Neuron (in vitro differentiated cells): ENCODE measurements around the gene CCDC91.
"Not testable (repeated sequence)": the region's sequence is repeated elsewhere in the genome, so short reads cannot be mapped to it uniquely, and the experiment has no call there.

Source experiments
- H2AFZ ChIP-seq: one replicate; pipeline ENCODE4 v1.6.1; 2013; ENCODE audit warnings: low read depth, mild to moderate bottlenecking, inconsistent platforms, low read length, moderate library complexity
- H3K27me3 ChIP-seq: one replicate; pipeline ENCODE4 v1.6.1; 2013; ENCODE audit warnings: low read length; ENCODE audit not compliant: insufficient read depth
- H3K36me3 ChIP-seq: one replicate; pipeline ENCODE4 v1.6.1; 2013; ENCODE audit warnings: low read length; ENCODE audit not compliant: insufficient read depth
- H3K4me1 ChIP-seq: one replicate; pipeline ENCODE4 v1.6.1; 2013; ENCODE audit warnings: low read length; ENCODE audit not compliant: insufficient read depth
- H3K4me3 ChIP-seq: 2 replicates; pipeline ENCODE4 v1.5.1; 2013; ENCODE audit warnings: mild to moderate bottlenecking, low read length, moderate library complexity
- H3K9me3 ChIP-seq: one replicate; pipeline ENCODE4 v1.6.1; 2013; ENCODE audit warnings: low read length

CCDC91 gene

GRCh38 chr12:28330232-28330631 is 140.0 kb downstream of the CCDC91 start:
- not testable (repeated sequence) for H2AFZ ChIP-seq, H3K9me3 ChIP-seq, H3K4me1 ChIP-seq, H3K4me3 ChIP-seq, H3K36me3 ChIP-seq, H3K27me3 ChIP-seq

DNA sequence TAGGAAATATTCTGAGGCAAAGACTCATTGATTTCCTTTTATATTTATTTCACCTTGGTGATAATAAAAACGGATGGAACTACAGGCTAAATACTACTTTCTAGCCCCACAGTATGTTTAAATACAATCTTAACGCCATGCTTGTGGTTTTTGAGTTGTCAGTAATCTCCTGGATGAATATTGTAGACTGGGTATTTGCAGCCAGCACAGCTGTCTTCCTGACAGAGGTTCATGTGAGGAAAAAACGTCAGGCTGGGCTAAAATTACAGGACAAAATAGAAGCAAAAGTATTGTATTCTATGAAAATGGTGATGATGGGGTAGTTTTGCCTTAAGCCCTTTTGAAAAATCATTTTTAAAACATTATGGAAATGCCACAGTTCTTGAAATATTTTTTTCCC is 140.9 kb downstream of the CCDC91 start:
- Histone ChIP-seq H3K27me3 (no peaks in the 10 kb centered on the region), H3K36me3 (no peaks in the 10 kb centered on the region), H3K4me1 (no peaks in the 10 kb centered on the region), H3K4me3 (no peak overlapping the region), H3K9me3 (no peaks in the 10 kb centered on the region), H2AFZ (no peak overlapping the region)

GRCh38 chr12:28340261-28341045 is 150.2 kb downstream of the CCDC91 start:
- H3K27me3 ChIP-seq = no peaks in the 10 kb centered on the region
- H3K4me1 ChIP-seq = no peaks in the 10 kb centered on the region
- H3K9me3 ChIP-seq = no peaks in the 10 kb centered on the region
- no peak overlapping the region for H3K4me3 ChIP-seq
- H2AFZ ChIP-seq = no peak overlapping the region
- no peaks in the 10 kb centered on the region for H3K36me3 ChIP-seq

GRCh38 chr12:28343713-28344112 is 153.5 kb downstream of the CCDC91 start:
- no peaks in the 10 kb centered on the region for H3K36me3 ChIP-seq
- H3K27me3 ChIP-seq = no peaks in the 10 kb centered on the region
- no peak overlapping the region for H2AFZ ChIP-seq
- no peaks in the 10 kb centered on the region for H3K4me1 ChIP-seq
- H3K9me3 ChIP-seq = no peaks in the 10 kb centered on the region
- no peak overlapping the region for H3K4me3 ChIP-seq

GRCh38 chr12:28346567-28346966 is 156.3 kb downstream of the CCDC91 start:
- H3K36me3 ChIP-seq = no peaks in the 10 kb centered on the region
- no peak overlapping the region for H3K4me3 ChIP-seq
- no peaks in the 10 kb centered on the region for H3K9me3 ChIP-seq
- H2AFZ ChIP-seq = no peak overlapping the region
- H3K27me3 ChIP-seq = no peaks in the 10 kb centered on the region
- H3K4me1 ChIP-seq = no peaks in the 10 kb centered on the region

DNA sequence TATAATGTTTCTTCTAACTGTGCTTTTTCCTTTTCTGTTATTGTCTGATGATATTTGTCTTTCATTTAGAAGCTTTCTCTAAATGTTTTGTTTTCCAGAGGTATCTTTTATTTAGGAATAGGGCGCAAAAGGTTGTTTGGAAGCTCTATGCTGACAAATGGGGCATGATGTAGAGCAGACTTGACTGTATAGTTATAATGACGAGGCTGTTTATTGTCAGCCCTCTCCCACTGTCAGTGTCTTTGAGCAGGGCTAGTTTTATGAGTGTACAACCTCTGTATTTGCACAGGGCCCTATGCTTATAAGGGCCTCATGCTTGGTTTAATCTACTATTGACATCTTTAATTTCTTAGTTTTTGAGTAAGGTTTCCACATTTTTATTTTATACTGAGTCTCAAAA is 158.9 kb downstream of the CCDC91 start:
- Histone ChIP-seq H3K9me3 (no peaks in the 10 kb centered on the region), H3K4me3 (no peak overlapping the region), H3K36me3 (no peaks in the 10 kb centered on the region), H3K4me1 (no peaks in the 10 kb centered on the region), H3K27me3 (no peaks in the 10 kb centered on the region), H2AFZ (no peak overlapping the region)

DNA sequence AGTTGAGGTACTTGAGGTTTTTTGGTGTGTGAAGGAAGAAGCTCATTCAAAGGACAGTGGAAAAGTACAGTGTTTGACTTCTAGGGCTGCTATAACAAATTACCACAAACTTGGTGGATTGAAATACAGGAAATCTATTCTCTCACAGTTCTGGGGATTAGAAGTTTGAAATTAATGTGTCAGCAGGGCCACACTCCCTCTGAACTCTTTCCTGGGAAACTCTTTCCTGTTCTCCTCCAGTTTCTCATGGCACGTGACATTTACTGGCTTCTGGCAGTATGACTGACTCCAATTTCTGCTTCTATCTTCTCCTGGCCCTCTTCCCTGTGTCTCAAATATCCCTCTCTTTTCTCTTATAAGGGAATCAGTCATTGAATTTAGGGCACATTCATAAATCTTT is 160.2 kb downstream of the CCDC91 start:
- Histone ChIP-seq H2AFZ (no peak overlapping the region), H3K36me3 (no peaks in the 10 kb centered on the region), H3K4me1 (no peaks in the 10 kb centered on the region), H3K27me3 (no peaks in the 10 kb centered on the region), H3K9me3 (no peaks in the 10 kb centered on the region), H3K4me3 (no peak overlapping the region)

DNA sequence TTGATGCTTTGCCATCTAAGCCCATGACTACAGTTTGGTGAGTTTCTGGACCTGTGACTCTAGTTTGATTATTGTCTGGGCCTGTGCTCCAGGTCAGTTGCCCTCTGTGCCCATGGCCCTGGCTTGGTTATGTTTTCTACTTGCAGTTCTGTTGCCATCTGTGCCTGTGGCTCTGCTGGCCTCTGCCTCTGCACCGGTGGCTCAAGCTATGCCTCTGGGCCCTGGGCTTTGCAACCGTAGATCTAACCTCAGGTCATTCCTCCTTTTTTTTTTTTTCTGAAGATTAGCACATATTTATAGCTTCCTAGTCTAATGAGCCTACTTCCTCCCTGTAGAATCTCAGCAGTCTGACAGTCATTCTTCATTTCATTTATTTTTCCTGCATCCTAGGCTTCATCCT is 161.2 kb downstream of the CCDC91 start:
- H3K36me3 ChIP-seq = no peaks in the 10 kb centered on the region
- no peak overlapping the region for H2AFZ ChIP-seq
- H3K4me3 ChIP-seq = no peak overlapping the region
- no peaks in the 10 kb centered on the region for H3K27me3 ChIP-seq
- no peaks in the 10 kb centered on the region for H3K4me1 ChIP-seq
- H3K9me3 ChIP-seq = no peaks in the 10 kb centered on the region

- H3K9me3 ChIP-seq = no peaks in the 10 kb centered on the region
- H3K27me3 ChIP-seq = no peaks in the 10 kb centered on the region
- H3K4me1 ChIP-seq = no peaks in the 10 kb centered on the region
- H2AFZ ChIP-seq = no peak overlapping the region
- H3K4me3 ChIP-seq = no peak overlapping the region
- H3K36me3 ChIP-seq = no peaks in the 10 kb centered on the region
Observed at GRCh38 chr12:28355161-28355560, 164.9 kb downstream of the CCDC91 start.

- Histone ChIP-seq H3K4me3 (no peak overlapping the region), H3K4me1 (no peaks in the 10 kb centered on the region), H3K36me3 (no peaks in the 10 kb centered on the region), H3K9me3 (no peaks in the 10 kb centered on the region), H3K27me3 (no peaks in the 10 kb centered on the region), H2AFZ (no peak overlapping the region)
Observed at GRCh38 chr12:28360253-28360652, 170.0 kb downstream of the CCDC91 start.

GRCh38 chr12:28367326-28367725 is 177.1 kb downstream of the CCDC91 start:
- no peaks in the 10 kb centered on the region for H3K4me1 ChIP-seq

DNA sequence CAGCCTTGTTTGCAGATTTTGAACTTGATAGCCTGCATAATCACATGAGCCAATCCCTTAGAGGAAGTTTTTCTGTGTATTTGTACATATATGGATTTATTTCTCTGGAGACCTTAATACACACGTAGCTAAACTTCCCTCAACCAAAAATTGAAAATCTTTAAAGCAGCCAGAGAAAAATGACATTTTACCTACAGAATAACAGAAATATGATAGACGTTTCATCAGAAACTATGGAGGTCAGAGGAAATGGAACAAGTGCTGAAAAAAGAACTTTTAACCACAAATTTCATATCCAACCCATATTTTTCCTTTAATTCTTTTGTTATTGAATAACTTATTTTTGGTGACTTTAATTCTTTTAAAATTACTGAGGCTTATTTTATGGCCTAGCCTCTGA is 177.7 kb downstream of the CCDC91 start:
- Histone ChIP-seq H3K4me3 (no peak overlapping the region), H3K9me3 (peaks cover 3% of the 10 kb centered on the region), H3K4me1 (no peaks in the 10 kb centered on the region), H3K36me3 (no peaks in the 10 kb centered on the region), H3K27me3 (no peaks in the 10 kb centered on the region), H2AFZ (no peak overlapping the region)

More at GRCh38 chr12:28367326-28367725, 177.1 kb downstream of the CCDC91 start:
- Histone ChIP-seq H3K4me3 (no peak overlapping the region), H3K36me3 (no peaks in the 10 kb centered on the region), H3K27me3 (no peaks in the 10 kb centered on the region), H2AFZ (no peak overlapping the region), H3K9me3 (peaks cover 3% of the 10 kb centered on the region)

DNA sequence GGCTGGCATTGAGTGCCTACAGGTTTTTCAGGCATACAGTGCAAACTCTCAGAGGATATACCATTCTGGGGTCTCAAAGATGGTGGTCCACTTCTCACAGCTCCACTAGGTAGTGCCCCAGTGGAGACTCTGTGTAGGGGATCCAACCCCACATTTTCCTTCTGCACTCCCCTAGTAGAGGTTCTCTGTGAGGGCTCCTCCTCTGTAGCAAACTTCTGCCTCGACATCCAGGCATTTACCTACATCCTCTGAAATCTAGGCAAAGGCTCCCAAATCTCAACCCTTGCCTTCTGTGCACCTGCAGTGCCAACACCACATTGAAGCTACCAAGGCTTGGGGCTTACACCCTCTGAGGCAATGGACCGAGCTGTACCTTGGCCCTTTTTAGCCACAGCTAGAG is 179.2 kb downstream of the CCDC91 start:
- H2AFZ ChIP-seq = no peak overlapping the region
- H3K9me3 ChIP-seq = peaks cover 6% of the 10 kb centered on the region
- no peaks in the 10 kb centered on the region for H3K27me3 ChIP-seq
- no peaks in the 10 kb centered on the region for H3K4me1 ChIP-seq
- H3K36me3 ChIP-seq = no peaks in the 10 kb centered on the region
- no peak overlapping the region for H3K4me3 ChIP-seq

- peaks cover 6% of the 10 kb centered on the region for H3K9me3 ChIP-seq
- H2AFZ ChIP-seq = no peak overlapping the region
- H3K27me3 ChIP-seq = no peaks in the 10 kb centered on the region
- H3K4me3 ChIP-seq = no peak overlapping the region
- no peaks in the 10 kb centered on the region for H3K36me3 ChIP-seq
- H3K4me1 ChIP-seq = no peaks in the 10 kb centered on the region
Observed at GRCh38 chr12:28374556-28374955, 184.3 kb downstream of the CCDC91 start.
